CD4-positive, alpha-beta T cell treated with Interleukin-10 for 1 hour (primary cell): ENCODE data around the gene SLC29A3.

Experiments
- DNase-seq: peaks from one replicate; pipeline ENCODE4 v3.0.0-alpha.2; 2020

Gene SLC29A3

DNA sequence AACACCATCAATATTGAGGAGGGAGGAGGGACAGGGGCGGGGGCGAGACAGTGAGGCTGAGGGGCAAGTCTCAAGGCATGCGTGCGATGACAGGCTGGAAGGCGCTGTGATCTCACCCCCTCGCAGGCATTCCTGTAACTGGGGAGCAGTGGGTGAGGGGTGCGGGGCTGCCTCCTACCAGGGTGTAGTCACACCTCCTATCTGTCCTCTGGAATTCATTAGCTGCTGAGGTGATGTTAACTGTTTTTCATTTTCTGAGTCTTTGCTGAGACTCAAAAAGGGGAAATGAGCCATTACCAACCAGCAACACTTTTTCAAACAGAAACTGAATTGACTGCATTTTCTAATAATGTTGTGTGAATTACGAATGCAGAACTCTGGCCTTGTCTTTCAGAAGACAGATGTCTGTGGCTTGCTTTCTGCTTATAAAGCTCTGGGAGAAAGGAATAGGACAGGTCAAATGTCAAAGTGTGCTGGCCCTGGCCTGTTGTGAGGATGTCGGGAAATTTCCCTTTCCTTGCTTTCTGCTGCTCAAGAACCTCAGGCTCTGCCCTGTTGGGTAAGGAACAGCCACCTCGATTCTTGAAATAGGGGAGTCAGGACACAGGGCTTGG lies 53.9 kb downstream of the SLC29A3 start:
- DNase-seq: no peak

DNA sequence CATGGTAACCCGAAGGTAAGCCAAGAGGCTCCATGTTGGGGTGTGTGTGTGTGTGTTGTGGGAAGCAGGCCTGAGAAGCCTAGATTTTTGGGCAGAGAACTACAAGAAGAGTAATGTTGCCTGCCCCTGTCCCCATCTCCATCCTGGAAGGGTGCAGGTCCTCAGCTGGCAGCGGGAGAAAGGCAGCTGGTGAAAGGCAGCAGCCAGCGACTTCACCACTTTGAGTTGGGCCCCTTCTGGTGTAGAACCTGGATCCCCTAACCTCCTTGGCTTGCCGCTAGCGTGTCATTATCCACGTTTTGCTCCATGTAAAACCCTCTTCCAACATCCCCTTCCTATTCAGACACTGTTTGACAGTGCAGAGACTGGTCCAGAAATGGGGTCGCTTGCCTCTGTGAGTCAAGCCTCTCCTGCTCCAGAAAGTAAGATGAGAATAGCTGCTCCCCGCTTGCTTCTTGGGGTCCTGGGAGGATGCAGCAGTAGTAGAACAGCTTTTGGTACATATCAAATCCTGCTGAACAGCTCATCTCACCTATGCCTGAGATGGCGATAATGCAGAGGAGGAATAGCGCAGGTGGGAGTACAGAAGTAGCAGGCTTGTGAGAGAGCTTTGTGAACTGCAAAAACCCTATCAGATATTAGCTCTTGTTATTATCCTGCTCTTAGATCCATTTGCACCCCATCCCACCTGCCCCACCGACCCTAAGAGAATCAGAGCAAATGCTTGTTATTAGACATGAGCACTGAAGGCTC lies 55.6 kb downstream of the SLC29A3 start:
- no peak for DNase-seq

DNA sequence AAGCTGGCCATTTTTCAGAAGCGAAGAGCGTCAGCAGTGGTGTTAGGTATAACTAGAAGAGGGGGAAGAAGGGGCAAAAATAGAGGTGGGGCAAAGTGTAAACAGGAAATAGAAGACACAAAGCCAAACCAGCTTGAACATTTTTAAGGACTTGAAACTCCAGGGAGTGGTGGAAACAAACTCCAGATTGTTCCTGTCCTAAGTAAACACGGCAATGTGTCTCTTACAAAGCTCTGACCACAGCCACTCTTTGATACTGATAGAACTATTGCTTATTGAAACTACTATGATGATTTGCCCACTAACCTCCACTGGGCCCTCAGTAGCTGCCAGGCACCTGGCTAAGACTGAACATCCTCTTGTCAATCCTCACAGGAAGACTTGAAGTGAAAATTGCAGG lies 56.9 kb downstream of the SLC29A3 start:
- no peak for DNase-seq

DNA sequence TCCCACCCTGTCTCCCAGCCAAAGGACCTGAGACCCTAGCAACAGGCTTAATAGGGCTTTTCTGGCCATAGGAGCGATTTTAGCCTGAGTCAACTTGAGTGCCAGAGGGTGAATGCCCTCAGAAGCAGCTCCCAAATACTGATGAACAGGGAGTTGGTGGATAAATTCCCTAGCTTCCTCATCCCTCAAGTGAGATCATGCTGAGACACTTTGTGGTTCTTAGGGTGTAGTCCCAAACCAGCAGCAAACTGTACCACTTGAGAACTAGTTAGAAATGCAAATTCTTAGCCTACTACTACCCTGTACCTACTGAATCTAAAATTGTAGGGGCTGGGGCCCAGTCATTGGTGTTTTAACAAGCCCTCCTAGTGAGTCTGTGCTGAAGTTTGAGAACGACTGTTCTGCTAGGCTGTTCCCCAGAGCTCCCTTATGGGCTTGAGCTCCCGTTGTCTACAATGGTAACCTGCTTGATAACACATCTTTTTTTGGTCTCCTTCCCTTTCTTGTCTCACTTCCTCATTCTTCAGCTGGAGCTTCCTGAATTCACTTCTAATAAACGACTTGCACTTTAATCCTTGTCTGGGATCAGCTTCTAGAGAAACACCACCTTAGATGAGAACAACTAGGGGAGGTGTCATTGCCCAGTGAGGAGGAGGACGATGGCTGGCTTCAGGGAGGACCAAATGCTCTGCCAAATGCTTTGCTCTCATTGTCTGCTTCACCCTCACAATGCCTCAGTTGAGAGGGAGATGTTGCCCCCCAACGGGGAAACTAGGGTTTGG lies 59.5 kb downstream of the SLC29A3 start:
- DNase-seq: no peak

DNA sequence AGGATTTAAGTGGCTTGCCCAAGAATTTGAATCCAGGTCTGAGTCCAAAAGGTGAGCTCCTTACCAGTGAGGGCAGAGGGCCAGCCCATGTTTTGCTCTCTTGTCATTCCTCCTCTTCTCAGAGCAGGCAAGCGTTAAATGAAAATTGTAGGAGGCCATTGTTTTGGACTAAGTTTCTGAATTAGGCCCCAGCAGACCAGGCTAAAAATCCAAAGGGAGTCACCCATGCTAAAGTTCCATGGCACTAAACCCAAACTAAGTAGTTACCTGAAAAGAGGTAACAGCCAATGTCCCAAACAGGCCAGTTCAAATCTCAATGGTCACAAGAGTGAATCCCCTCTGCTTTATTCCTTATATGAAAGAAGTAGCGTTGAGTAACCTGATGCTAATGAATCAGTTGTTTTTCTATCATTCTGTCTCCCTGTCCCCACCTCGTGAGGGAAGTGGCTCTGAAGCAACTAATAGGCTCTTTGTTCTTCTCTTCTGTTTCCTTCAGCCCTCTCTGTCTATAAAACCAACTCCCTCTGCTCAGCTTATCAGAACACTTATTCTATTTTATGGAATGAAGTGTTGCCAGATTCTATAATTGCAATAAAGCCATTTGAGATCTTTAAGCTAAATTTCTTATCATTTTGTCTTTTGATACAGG lies 60.2 kb downstream of the SLC29A3 start:
- no peak for DNase-seq

DNA sequence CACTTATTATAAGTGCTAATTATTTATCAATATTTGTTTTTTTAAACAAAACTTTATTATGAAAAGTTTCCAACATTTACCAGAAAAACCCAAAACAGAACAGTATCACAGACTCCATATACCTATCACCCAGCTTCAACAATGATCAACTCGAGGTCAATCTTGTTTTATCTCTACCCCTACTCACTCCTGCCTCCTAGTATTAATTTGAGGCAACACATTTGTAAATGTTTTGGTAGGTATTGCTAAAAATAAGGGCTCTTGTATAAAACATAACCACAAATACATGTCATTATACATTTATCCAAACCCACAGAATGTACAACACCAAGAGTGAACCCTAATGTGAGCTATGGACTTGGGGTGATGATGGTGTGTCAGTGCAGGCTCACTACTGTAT lies 61.8 kb downstream of the SLC29A3 start:
- DNase-seq: no peak

DNA sequence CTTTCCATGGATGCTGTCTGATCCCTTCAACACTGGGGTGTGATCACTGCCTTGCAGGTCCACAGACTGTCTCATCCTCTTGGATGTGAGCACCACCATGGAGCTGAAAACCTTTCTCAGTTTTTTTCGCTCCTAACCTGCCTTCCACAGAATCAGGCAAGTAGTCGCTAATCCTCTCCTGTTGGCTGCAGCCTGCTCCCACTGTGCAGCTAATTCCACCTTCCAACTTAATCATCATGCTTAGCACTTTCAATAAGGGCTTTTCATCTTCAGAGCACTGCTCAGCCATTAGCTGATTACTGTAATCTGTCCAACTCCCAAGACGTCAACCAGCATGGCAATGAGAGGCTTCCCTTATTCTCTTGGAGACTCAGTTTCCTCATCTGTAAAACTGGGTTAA lies 62.6 kb downstream of the SLC29A3 start:
- no peak for DNase-seq

DNA sequence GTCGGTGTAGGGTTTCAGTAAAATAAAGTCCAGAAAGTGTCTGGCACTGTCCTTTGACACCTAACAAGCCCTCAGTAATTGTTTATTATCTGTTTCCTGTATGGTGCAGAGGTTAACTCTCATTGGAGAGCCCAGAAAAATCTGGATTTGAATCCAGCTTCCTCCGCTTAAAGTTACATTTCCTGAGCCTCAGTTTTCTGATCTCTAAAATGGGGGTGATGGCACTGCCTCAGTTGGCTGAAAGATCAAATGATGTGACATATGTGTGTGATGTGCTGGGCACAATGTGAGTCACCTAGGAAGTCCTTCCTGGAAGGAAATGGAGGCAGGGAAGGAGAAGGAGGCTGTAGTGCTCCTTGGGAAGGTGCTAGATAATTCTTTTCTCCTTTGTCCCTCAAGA lies 63.0 kb downstream of the SLC29A3 start:
- DNase-seq: no peak

DNA sequence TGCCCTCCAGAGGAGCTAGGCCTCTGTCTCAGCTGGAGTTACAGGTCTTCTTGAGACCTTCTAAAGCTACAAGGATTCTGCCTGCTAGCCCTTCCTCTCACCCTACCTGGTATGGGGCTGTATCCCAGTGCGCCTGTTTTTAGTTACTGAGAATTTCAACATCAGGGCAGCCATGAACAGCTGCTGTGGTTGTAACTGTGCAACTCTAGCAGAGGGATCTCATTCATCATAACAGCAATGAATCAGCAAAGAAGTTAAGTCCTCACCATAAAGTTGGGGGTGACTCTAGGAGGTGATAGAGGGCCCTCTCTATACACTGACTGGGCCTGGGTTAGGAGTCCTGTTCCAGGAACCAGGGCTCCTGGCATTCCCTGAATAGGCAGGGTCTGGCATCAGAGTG lies 63.7 kb downstream of the SLC29A3 start:
- DNase-seq: no peak

DNA sequence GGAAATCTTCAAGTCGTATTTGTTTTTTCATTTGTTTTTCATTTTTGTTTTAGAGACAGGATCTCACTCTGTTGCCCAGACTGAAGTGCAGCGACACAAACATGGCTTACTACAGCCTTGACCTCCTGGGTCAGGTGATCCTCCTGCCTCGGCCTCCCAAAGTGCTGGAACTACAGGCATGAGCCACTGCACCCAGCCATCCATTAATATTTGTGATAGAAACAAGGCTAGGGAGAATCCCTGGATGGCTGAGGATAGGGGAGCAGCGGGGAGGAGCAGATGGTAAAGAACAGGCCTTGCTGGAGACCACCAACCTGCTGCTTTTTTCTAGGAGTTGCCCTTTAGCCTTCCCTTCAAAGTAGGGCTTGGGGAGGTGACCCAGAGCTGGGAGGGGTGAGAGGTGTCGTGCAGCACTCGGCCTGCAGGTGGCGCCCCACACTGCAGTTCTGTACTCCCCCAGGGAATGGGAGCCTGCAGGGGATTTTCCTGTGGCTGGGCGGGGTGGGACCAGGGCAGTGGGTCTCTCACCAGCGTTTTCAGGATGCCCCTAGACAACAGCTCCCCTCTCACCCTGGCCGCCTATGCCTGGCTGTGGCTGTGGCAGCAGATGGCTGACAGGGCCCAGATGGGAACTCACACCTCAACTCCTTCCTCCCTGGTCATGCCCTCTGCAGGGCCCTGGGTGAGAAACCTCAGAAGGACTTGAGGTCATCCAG lies 65.1 kb downstream of the SLC29A3 start:
- DNase-seq: peak; percentile 72

DNA sequence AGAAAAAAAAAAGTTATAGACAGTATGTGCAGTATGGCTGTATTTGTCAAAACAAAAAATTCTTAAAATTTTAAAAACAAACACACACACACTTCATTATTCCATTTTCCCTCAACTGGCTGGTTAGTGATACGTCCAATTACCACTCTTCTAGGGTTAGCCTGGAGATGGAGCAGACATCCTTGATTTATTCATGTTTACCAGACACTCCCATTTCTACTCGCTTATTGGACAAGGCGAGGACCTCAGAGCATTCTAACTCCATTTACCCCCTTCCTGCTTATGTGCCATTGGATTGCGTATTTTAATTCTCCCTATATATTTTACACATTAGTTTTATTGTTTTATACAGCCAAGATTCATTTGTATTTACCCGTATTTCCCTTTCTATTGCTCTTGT lies 69.1 kb downstream of the SLC29A3 start:
- no peak for DNase-seq

DNA sequence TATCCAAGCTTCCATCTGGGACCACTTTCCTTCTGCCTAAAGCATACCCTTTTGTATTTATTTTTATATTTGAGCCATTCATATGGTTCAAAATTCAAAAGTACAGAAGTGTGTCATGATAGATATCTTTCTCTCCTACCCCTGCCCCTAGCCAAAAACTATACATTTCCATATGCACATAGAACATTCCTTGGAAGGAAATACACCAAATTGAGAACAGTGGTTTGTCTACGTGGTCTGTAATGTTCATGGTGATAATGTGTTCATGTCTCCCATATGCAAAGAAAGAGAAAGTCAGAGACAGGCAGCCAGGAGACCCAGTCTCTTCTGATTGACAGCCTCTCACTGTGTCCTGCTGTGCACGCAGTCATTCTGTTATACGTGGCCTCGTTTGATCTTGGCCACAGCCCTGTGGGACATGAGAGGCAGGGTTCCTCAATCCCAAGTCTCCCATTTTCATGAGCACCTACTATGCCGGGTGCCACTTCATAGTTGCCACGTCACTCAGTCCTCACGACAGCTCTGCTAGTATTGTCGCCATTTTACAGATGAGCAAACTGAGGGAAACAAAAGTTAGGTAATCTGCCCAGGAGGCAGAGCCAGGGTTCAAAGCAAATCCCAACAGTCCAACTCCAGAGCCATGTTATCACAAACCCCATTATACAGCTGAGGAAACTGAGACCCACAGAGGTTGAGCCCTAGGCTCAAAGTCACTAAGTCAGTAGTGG lies 69.7 kb downstream of the SLC29A3 start:
- no peak for DNase-seq

DNA sequence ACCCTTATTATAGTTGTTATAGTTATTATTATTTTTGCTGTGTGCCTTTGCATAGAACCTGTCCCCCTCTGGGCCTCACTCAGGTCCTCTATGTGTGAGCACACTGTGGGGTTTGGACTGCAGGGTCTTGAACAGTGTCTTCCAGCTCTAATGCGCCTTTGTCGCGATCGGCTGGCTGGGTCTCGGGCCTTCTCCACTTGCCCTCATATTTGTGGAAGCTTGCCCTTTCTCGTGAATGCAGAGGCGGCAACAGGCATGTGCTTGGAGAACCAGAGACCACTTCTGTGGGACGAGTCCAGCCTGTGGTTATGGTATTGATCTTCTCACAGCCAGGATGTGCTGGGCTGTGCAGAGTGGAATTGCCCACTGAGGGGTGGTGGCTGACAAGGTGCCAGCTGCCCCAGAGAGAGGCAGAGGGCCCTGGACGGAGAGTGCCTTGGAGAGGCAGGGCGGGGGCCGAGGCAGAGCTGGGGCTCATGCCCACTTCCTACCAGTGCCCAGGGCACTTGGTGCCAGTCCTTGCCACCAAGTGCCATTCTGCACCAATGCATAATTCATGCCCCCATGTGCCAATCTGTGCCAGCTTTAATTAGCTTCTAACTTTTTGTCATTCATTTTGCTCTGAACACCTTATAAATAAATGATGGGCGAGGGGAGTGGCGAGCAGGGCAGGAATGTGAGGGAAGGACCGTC lies 70.9 kb downstream of the SLC29A3 start:
- no peak for DNase-seq

DNA sequence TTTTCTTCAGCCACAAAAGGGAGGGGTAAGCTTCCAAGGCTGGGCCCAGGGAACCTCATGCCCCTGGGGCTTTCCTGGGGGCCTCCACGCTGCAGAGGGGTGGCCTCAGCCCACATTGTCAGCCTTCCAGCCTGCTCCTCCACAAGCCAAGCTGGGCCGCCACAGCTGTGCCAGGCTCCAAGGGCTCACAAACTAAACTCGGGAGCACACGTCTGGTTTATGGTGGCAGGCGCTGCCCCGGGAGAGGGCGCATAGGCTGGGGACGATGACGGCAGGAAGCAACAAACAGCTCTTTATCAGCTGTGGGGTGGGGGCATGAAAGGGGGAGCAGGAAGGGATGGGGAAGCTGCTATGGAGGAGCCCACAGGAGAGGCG lies 71.4 kb downstream of the SLC29A3 start:
- no peak for DNase-seq

DNA sequence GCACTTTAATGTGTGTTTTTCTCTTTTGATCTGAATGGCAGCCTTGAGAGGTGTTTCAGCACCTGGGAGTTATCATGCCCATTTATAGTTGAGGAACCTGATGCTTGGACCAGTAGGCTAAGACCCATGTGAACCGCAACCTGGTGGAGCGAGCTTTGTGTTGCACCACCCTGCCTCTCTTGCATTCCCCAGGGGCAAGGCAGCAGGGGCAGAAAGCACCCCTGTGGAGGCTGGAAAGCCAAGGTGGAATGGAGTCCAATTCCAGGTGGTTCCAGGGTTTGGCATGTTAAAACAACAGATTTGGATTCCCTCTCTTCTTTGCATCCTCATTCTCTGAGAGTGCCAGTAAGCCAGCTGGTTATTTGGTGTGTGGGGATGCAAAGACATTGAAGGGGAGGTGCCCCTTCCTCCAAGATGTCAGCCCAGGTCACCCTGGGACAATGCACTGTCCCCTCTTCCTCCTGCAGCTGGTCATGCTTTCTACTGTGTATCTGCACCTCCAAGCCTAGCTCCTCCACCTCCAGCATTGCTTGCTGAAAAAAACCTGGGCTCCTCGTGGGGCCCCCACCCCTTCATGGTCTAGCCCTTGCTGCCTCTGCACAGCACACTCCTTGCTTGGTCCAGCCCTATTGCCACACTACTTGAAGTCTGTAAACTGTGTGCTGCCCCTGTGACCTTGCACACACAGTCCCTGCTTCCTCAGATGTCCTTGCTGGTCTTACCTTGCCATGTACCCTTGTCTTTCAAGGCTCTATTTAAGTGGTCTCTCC lies 72.0 kb downstream of the SLC29A3 start:
- no peak for DNase-seq

DNA sequence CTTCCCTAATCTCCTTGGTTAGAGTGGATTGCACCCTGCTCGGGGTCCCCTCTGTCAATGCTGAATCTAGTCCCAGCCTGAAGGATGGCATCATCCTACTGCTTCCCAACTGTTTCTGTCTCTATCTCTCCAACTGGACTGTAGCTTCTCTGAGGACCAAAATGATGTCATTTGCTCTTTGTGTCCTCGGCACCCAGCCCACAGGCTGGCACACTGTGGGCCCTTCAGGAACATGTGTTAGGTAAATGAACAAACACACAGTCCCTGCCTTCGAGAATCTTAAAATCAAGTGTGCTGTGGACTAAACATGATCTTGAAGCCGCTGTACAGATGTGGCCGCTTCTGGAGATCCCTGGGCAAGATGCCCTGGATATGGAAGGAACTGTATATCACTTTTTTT lies 72.6 kb downstream of the SLC29A3 start:
- no peak for DNase-seq

DNA sequence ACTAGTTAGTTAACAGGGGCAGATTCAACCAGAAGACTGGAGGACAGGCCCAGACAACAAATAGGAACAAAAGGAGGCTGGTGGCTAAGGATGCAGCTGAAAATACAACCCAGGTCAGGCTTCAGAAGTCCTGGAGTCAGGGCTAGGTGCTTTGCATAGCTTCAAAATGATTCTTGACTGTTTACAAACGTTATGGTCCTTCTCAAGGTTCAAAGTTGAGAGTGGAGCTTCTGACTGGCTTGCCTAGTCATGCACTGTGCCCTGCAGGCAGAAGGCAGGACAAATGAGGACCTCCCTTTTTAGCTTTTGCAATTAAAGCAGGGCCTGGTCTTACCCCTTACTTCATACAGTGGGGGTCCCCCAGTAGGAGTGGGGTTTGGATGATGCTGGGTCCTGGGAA lies 73.2 kb downstream of the SLC29A3 start:
- DNase-seq: no peak

DNA sequence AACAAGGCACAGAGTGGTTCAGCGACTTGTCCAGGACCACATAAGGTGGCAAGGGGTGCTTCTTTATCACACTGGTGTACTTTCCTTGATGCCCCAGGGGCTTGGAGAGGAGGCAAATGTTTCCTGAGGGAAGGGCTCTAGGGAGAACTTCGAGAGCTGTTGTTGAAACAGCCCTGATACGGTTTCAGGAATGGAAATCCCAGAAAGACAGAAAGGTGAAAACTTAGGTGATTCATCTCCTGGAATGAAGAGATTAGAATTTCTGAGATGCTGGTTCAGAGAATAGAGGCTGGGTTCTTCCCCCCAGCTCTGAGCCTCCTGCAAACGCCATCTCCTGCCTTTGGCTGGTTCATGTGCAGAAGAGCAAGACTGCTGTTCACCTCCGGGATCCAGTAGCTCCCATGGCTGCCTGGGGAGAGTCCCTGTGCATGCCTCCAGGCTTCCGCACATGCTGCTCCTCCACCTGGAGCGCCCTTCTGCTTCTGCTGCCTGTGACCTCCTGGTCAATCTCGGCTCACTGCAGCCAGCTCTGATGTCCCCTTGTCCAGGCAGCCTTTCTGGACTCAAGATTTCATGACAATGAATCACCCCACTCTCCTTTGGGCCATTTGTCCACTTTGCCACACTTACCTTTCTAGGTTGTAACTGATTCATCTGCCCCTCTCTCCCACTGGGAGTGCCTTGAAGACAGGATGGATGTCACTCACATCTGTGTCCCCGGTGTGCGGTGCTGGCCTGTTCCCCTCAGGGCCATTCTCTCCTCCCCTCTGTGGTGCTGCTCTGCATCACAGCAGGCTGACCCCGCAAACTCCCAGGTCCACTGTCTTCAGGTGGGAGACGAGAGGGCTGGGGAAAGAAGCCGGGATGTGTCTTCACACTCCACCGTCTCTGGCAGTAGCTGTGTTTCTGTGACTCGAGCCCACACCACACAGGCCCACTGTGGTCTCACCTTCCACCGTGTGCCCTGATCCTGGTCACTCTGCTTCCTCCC lies 74.0 kb downstream of the SLC29A3 start:
- no peak for DNase-seq

DNA sequence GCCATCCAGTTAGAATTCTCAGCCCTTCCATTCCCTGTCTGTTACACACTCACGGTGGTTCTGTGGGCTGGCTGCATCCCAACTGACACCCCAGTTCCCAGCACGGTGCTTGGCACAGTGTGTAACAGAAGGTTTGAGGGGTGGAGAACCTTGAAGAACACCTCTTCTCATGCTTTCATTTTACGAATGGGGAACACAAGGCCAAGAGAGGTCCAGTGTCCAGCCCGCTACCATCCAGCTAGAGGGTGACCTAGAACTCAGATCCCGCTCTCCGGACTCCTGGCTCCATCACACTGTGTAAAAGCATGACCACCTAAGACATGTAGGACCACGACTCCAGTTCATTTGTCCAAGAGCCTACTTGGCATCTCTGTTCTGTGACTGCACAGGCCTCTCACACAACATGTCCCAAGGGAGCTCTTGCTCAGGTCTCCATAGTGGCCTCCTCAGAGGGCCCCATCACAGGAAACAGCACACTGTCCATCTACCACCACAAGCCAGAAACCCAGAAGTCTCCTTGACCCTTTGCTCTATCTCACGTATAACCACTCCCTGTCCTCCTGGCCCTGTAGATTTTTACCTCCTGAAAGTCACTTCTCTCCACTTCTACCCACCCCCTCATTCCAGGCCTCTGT lies 74.9 kb downstream of the SLC29A3 start:
- no peak for DNase-seq
